ENCODE data around the gene RFX1.

GRCh38 chr19:13934785-13935109 is 71.4 kb downstream of the RFX1 start:
- TF ChIP-seq CEBPB (IDR thresholded peaks at IDR 0.05) (no peak), ZBTB7A (IDR thresholded peaks at IDR 0.05; ENCODE audit: low read depth) (no peak), NFIC (IDR thresholded peaks at IDR 0.05) (no peak), MAX (IDR thresholded peaks at IDR 0.05) (no peak), YY1 (IDR thresholded peaks at IDR 0.05; ENCODE audit: low read depth) (no peak), EP300 (IDR thresholded peaks at IDR 0.05; ENCODE audit: borderline replicate concordance) (no peak), TAF1 (IDR thresholded peaks at IDR 0.05; ENCODE audit: low read depth) (no peak), FOXM1 (IDR thresholded peaks at IDR 0.05; ENCODE audit: borderline replicate concordance, low read depth) (no peak), TCF12 (IDR thresholded peaks at IDR 0.05; ENCODE audit: low read depth) (no peak)
- TF ChIP-seq, protein P1, sequence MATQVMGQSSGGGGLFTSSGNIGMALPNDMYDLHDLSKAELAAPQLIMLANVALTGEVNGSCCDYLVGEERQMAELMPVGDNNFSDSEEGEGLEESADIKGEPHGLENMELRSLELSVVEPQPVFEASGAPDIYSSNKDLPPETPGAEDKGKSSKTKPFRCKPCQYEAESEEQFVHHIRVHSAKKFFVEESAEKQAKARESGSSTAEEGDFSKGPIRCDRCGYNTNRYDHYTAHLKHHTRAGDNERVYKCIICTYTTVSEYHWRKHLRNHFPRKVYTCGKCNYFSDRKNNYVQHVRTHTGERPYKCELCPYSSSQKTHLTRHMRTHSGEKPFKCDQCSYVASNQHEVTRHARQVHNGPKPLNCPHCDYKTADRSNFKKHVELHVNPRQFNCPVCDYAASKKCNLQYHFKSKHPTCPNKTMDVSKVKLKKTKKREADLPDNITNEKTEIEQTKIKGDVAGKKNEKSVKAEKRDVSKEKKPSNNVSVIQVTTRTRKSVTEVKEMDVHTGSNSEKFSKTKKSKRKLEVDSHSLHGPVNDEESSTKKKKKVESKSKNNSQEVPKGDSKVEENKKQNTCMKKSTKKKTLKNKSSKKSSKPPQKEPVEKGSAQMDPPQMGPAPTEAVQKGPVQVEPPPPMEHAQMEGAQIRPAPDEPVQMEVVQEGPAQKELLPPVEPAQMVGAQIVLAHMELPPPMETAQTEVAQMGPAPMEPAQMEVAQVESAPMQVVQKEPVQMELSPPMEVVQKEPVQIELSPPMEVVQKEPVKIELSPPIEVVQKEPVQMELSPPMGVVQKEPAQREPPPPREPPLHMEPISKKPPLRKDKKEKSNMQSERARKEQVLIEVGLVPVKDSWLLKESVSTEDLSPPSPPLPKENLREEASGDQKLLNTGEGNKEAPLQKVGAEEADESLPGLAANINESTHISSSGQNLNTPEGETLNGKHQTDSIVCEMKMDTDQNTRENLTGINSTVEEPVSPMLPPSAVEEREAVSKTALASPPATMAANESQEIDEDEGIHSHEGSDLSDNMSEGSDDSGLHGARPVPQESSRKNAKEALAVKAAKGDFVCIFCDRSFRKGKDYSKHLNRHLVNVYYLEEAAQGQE (IDR thresholded peaks at IDR 0.05; ENCODE audit: low read depth): no peak

Data from Ishikawa (cell line).